Naive thymus-derived CD4-positive, alpha-beta T cell (primary cell): ENCODE results near the gene GFI1B. TPM values are rescaled to one million over a fixed set of nuclear protein-coding genes. Genes with fewer than 3 reads are reported as not detected.
"Not testable (repeated sequence)": the region's sequence is repeated elsewhere in the genome, so short reads cannot be mapped to it uniquely, and the experiment has no call there.

Source experiments
- ATAC-seq: fragments of 150-1000 bp; cut with Tn5 transposase; 2 replicates; pipeline ENCODE4 v1.10.0; 2021; ENCODE audit warnings: mild to moderate bottlenecking, moderate library complexity
- CTCF ChIA-PET: fragments of 350-600 bp; sonication (Branson Sonifier 250); formaldehyde crosslinking; loops from one replicate; lab custom pipeline; 2021; ENCODE audit warnings: antibody characterized with exemption; lab: Charles Lee
- POLR2A ChIA-PET: fragments of 350-600 bp; sonication (Branson Sonifier 250); formaldehyde crosslinking; loops from one replicate; lab custom pipeline; 2021; ENCODE audit warnings: antibody characterized with exemption, inconsistent platforms; lab: Charles Lee
- DNase-seq, 9 donors: peaks; one replicate each; pipeline versions ENCODE4 v3.0.0 to v3.0.0-alpha.2; 2020 to 2022; ENCODE audit warnings: mixed read lengths in 1 of 9
- H3K27ac ChIP-seq: one replicate; pipeline ENCODE4 v1.7.0; 2013; ENCODE audit warnings: mild to moderate bottlenecking, low read depth, low read length, moderate library complexity
- H3K27me3 ChIP-seq, 2 donors: one replicate each; pipeline ENCODE4 v1.7.0; 2013; ENCODE audit warnings: low read length in 2 of 2, mild to moderate bottlenecking in 2 of 2, moderate library complexity in 2 of 2; ENCODE audit not compliant: control insufficient read depth in 2 of 2, insufficient read depth in 2 of 2
- H3K36me3 ChIP-seq, 3 experiments: 1 replicate in 2 of 3; 2 replicates in 1 of 3; pipeline ENCODE4 v1.7.0; 2013; ENCODE audit warnings: low read length in 3 of 3, mild to moderate bottlenecking in 3 of 3, moderate library complexity in 1 of 3; ENCODE audit not compliant: insufficient read depth in 3 of 3, control insufficient read depth in 2 of 3
- H3K4me1 ChIP-seq, 2 donors: one replicate each; pipeline ENCODE4 v1.7.0; 2013; ENCODE audit warnings: low read length in 2 of 2, mild to moderate bottlenecking in 2 of 2, moderate library complexity in 1 of 2; ENCODE audit not compliant: control insufficient read depth in 2 of 2, insufficient read depth in 2 of 2
- H3K4me3 ChIP-seq: 2 replicates; pipeline ENCODE4 v1.7.0; 2013; ENCODE audit warnings: mild to moderate bottlenecking, low read length
- H3K9me3 ChIP-seq, 3 experiments: 1 replicate in 2 of 3; 2 replicates in 1 of 3; pipeline ENCODE4 v1.7.0; 2013; ENCODE audit warnings: low read length in 3 of 3; ENCODE audit not compliant: control insufficient read depth in 2 of 3
- H3K27ac Mint-ChIP-seq, 9 donors: one replicate each; pipeline ENCODE4 v1.8.0; 2020 to 2022; ENCODE audit warnings: mixed read lengths in 9 of 9, mild to moderate bottlenecking in 8 of 9, moderate library complexity in 5 of 9, inconsistent platforms in 2 of 9
- H3K27me3 Mint-ChIP-seq, 5 donors: one replicate each; pipeline ENCODE4 v1.8.0; 2021 to 2022; ENCODE audit warnings: mixed read lengths in 5 of 5, mild to moderate bottlenecking in 1 of 5
- H3K36me3 Mint-ChIP-seq, 5 donors: one replicate each; pipeline ENCODE4 v1.8.0; 2020 to 2022; ENCODE audit warnings: mixed read lengths in 5 of 5, mild to moderate bottlenecking in 3 of 5, inconsistent platforms in 1 of 5
- H3K4me1 Mint-ChIP-seq, 7 donors: one replicate each; pipeline ENCODE4 v1.8.0; 2020 to 2022; ENCODE audit warnings: mixed read lengths in 7 of 7, mild to moderate bottlenecking in 3 of 7, inconsistent platforms in 1 of 7
- H3K4me3 Mint-ChIP-seq, 10 donors: one replicate each; pipeline ENCODE4 v1.8.0; 2020 to 2022; ENCODE audit warnings: mild to moderate bottlenecking in 10 of 10, mixed read lengths in 10 of 10, moderate library complexity in 6 of 10, inconsistent platforms in 2 of 10
- H3K9me3 Mint-ChIP-seq, 11 donors: one replicate each; pipeline ENCODE4 v1.8.0; 2020 to 2022; ENCODE audit warnings: mixed read lengths in 11 of 11, mild to moderate bottlenecking in 4 of 11, inconsistent platforms in 1 of 11, moderate library complexity in 1 of 11
- intact Hi-C, 2 donors: fragments of 100-400 bp; cut with micrococcal nuclease; formaldehyde crosslinking; loops; one replicate each; pipeline ENCODE4 v1.15.1; 2023
- microRNA-seq: library from miRNA; unstranded; fragments of <30 nt; microRNA quantifications from one replicate; pipeline ENCODE4 v1.2.0, GENCODE V29; 2022; ENCODE audit warnings: borderline microRNAs expressed
- polyA plus RNA-seq, 2 donors: library from polyadenylated mRNA; unstranded; fragments of 300-500 nt; fragmentation: Illumina TruSeq; gene quantifications; one replicate each; pipeline ENCODE4 v1.2.3, GENCODE V29; 2021
- total RNA-seq, 6 experiments: library from RNA in 5 of 6; stranded (reverse) in 5 of 6; gene quantifications; 1 replicate in 5 of 6; 2 replicates in 1 of 6; pipeline ENCODE4 v1.2.3 and lab custom pipeline; 2021 to 2026

GFI1B gene
- total and polyA plus RNA-seq, 7 experiments from 2014 or later, result 0.21 to 2.7 TPM; not detected in 5

- CTCF ChIA-PET, result interaction anchor here (1.5 kb wide), 1 partner anchor 14 kb away, joined by 4 read pairs; no protein-coding TSS in a partner anchor
- H3K4me1 Mint-ChIP-seq, result peaks cover 43 to 84% (median 66%) of the 10 kb centered on the region in 7 donors
- DNase-seq, result no peak
- POLR2A ChIA-PET, result interaction anchor here (0.6 kb wide), 1 partner anchor 635 kb away, joined by 3 read pairs; no protein-coding TSS in a partner anchor
- no peak for ATAC-seq
- intact Hi-C loops, result no loop called here
- Histone ChIP-seq H3K27me3 (no peaks in the 10 kb centered on the region), H3K4me1 (peaks cover 8 to 25% of the 10 kb centered on the region in 2 donors), H3K36me3 (peaks cover 0 to 22% (median 0%) of the 10 kb centered on the region in 3 experiments), H3K4me3 (no peak overlapping the region), H3K9me3 (no peaks in the 10 kb centered on the region), H3K27ac (no peak overlapping the region)
- peaks cover 0 to 13% (median 4%) of the 10 kb centered on the region in 5 donors for H3K36me3 Mint-ChIP-seq
- no peak overlapping the region for H3K27ac Mint-ChIP-seq
- no peaks in the 10 kb centered on the region for H3K27me3 Mint-ChIP-seq
- no peak overlapping the region for H3K4me3 Mint-ChIP-seq
- no peaks in the 10 kb centered on the region for H3K9me3 Mint-ChIP-seq
These were observed 57.2 kb downstream of the GFI1B start for GRCh38 chr9:133035669-133036068.

- Mint-ChIP-seq H3K36me3 (peaks cover 0 to 20% (median 5%) of the 10 kb centered on the region in 5 donors), H3K4me1 (peaks cover 22 to 64% (median 48%) of the 10 kb centered on the region in 7 donors), H3K27me3 (no peaks in the 10 kb centered on the region), H3K27ac (peak overlapping the region in 1 of 9 donors; percentile 38), H3K9me3 (no peaks in the 10 kb centered on the region), H3K4me3 (no peak overlapping the region)
- Histone ChIP-seq H3K27ac (no peak overlapping the region), H3K36me3 (peaks cover 0 to 31% (median 8%) of the 10 kb centered on the region in 3 experiments), H3K27me3 (no peaks in the 10 kb centered on the region), H3K4me1 (peaks cover 0 to 8% of the 10 kb centered on the region in 2 donors), H3K4me3 (no peak overlapping the region), H3K9me3 (no peaks in the 10 kb centered on the region)
- CTCF ChIA-PET, result interaction anchor here (0.5 kb wide), 1 partner anchor 149 kb away, joined by 6 read pairs; no protein-coding TSS in a partner anchor
- ATAC-seq (no peak), DNase-seq (no peak)
- intact Hi-C loops, result no loop called here
- POLR2A ChIA-PET, result interaction anchor here (0.8 kb wide), 1 partner anchor 25 kb away, joined by 3 read pairs; no protein-coding TSS in a partner anchor
These were observed 59.5 kb downstream of the GFI1B start for GRCh38 chr9:133037775-133038515.

- H3K36me3 ChIP-seq, result peaks cover 8 to 56% (median 10%) of the 10 kb centered on the region in 3 experiments
- H3K27ac Mint-ChIP-seq, H3K9me3 ChIP-seq, ATAC-seq, H3K27me3 Mint-ChIP-seq, H3K27me3 ChIP-seq, H3K9me3 Mint-ChIP-seq, H3K27ac ChIP-seq, H3K4me3 ChIP-seq, H3K4me1 ChIP-seq, H3K4me3 Mint-ChIP-seq: not testable (repeated sequence)
- ChIA-PET CTCF (interaction anchor here (1.3 to 2.8 kb wide), 2 partner anchors 11 to 104 kb away, joined by 3 to 11 read pairs; partner anchors contain the start of gene GTF3C5), POLR2A (interaction anchor here (1.2 kb wide), 1 partner anchor 11 kb away, joined by 4 read pairs; the partner anchor contains the start of gene GTF3C5)
- DNase-seq, result peak in 5 of 9 donors; percentile 13 to 46 (median 26)
- Mint-ChIP-seq H3K4me1 (peaks cover 8 to 40% (median 21%) of the 10 kb centered on the region in 7 donors), H3K36me3 (peaks cover 4 to 28% (median 15%) of the 10 kb centered on the region in 5 donors)
- intact Hi-C loops, result loop anchor here (1.0 kb wide), 1 partner anchor 106 kb away; no protein-coding TSS in a partner anchor
These were observed 62.5 kb downstream of the GFI1B start for GRCh38 chr9:133040892-133041479.

Small RNA genes lying within 50 kb of the gene (microRNA-seq; reads per million reads assigned to microRNA genes)
- gene MIR548AW, result 4.1 reads per million

Other genes with a start within 250 kb of the GFI1B start
- under 1 TPM in 2 of 5 experiments, not detected in 3; 0.10 to 0.20 TPM for gene AK8, start 100.4 kb upstream of the GFI1B start, total RNA-seq
- under 1 TPM in 1 of 2 donors, not detected in 1; 0.12 TPM for gene AK8, start 100.4 kb upstream of the GFI1B start, polyA plus RNA-seq
- 1 to 10 TPM in 4 of 5 experiments, under 1 TPM in 1; 0.61 to 2.5 (median 1.1) TPM for gene SPACA9, start 99.8 kb upstream of the GFI1B start, total RNA-seq
- 1 to 10 TPM; 2.2 to 3.1 TPM for gene SPACA9, start 99.8 kb upstream of the GFI1B start, polyA plus RNA-seq
- gene TSC1, start 34.1 kb upstream of the GFI1B start, total RNA-seq, result 10 to 100 TPM; 38.1 to 98.3 (median 59.6) TPM
- gene TSC1, start 34.1 kb upstream of the GFI1B start, polyA plus RNA-seq, result 10 to 100 TPM in 1 of 2 donors, 1 to 10 TPM in 1; 9.9 to 14.7 TPM
- gene GTF3C5, start 52.3 kb downstream of the GFI1B start, total RNA-seq, result 10 to 100 TPM; 43.9 to 77.9 (median 73.9) TPM
- 10 to 100 TPM; 39.9 to 48.8 TPM for gene GTF3C5, start 52.3 kb downstream of the GFI1B start, polyA plus RNA-seq
- 1 to 10 TPM in 3 of 5 experiments, under 1 TPM in 2; 0.32 to 2.3 (median 2.2) TPM for gene CEL, start 83.3 kb downstream of the GFI1B start, total RNA-seq
- gene CEL, start 83.3 kb downstream of the GFI1B start, polyA plus RNA-seq, result not detected
- gene RALGDS, start 142.5 kb downstream of the GFI1B start, total RNA-seq, result 100 to 1,000 TPM in 2 of 5 experiments, 10 to 100 TPM in 3; 73.9 to 123 (median 79.7) TPM
- 10 to 100 TPM; 17.8 to 35.7 TPM for gene RALGDS, start 142.5 kb downstream of the GFI1B start, polyA plus RNA-seq
- gene GBGT1, start 185.2 kb downstream of the GFI1B start, total RNA-seq, result 10 to 100 TPM in 2 of 5 experiments, 1 to 10 TPM in 3; 3.4 to 14.8 (median 5.5) TPM
- gene GBGT1, start 185.2 kb downstream of the GFI1B start, polyA plus RNA-seq, result under 1 TPM in 1 of 2 donors, not detected in 1; 0.14 TPM
- not detected for gene OBP2B, start 230.6 kb downstream of the GFI1B start, total RNA-seq
- not detected for gene OBP2B, start 230.6 kb downstream of the GFI1B start, polyA plus RNA-seq